Activated CD8-positive, alpha-beta memory T cell treated with anti-CD3 and anti-CD28 coated beads for 36 hours (primary cell): ENCODE data around the gene RARA. TPM values are rescaled to one million over a fixed set of nuclear protein-coding genes. Genes with fewer than 3 reads are reported as not detected.

Experiments
- CTCF ChIA-PET: fragments of 350-600 bp; sonication (Branson Sonifier 250); formaldehyde crosslinking; loops from one replicate; lab custom pipeline; 2021; ENCODE audit warnings: antibody characterized with exemption; lab: Charles Lee
- POLR2A ChIA-PET: fragments of 350-600 bp; sonication (Branson Sonifier 250); formaldehyde crosslinking; loops from one replicate; lab custom pipeline; 2021; ENCODE audit warnings: antibody characterized with exemption; lab: Charles Lee
- total RNA-seq, 2 experiments: library from RNA; stranded (reverse); gene quantifications; one replicate each; pipeline ENCODE4 v1.2.3, GENCODE V29; 2021

The RARA gene
- total RNA-seq, 2 experiments from 2014 or later: 28.6 to 29.7 TPM

- ChIA-PET CTCF (interaction anchor here (1.7 to 2.3 kb wide), 3 partner anchors 15 to 44 kb away, joined by 4 to 15 read pairs (median 4); no protein-coding TSS in a partner anchor), POLR2A (no interaction called here)
Observed at GRCh38 chr17:40310882-40311391, 2.0 kb downstream of the RARA start.

GRCh38 chr17:40311575-40311974 is 2.6 kb downstream of the RARA start:
- ChIA-PET CTCF (interaction anchor here (0.7 to 1.8 kb wide), 3 partner anchors 14 to 43 kb away, joined by 3 to 4 read pairs (median 4); no protein-coding TSS in a partner anchor), POLR2A (no interaction called here)

- POLR2A ChIA-PET: no interaction called here
- CTCF ChIA-PET: interaction anchor here (0.8 to 1.5 kb wide), 2 partner anchors 13 to 43 kb away, joined by 3 to 4 read pairs; no protein-coding TSS in a partner anchor
Observed at GRCh38 chr17:40312131-40312731, 3.3 kb downstream of the RARA start.

GRCh38 chr17:40312893-40313667 is 4.1 kb downstream of the RARA start:
- POLR2A ChIA-PET: interaction anchor here (0.5 kb wide), 1 partner anchor 52 kb away, joined by 10 read pairs; no protein-coding TSS in a partner anchor
- CTCF ChIA-PET: interaction anchor here (0.5 to 1.5 kb wide), 3 partner anchors 12 to 42 kb away, joined by 3 to 4 read pairs (median 3); no protein-coding TSS in a partner anchor

- POLR2A ChIA-PET: interaction anchor here (1.6 kb wide), 1 partner anchor 12 kb away, joined by 3 read pairs; no protein-coding TSS in a partner anchor
Observed at GRCh38 chr17:40313668-40314583, 4.9 kb downstream of the RARA start.

GRCh38 chr17:40314584-40314956 is 5.6 kb downstream of the RARA start:
- POLR2A ChIA-PET: interaction anchor here (0.9 to 1.6 kb wide), 2 partner anchors 9 to 11 kb away, joined by 3 read pairs; no protein-coding TSS in a partner anchor
- CTCF ChIA-PET: interaction anchor here (0.7 to 2.8 kb wide), 3 partner anchors 12 to 29 kb away, joined by 3 to 14 read pairs (median 6); no protein-coding TSS in a partner anchor

More at GRCh38 chr17:40313668-40314583, 4.9 kb downstream of the RARA start:
- CTCF ChIA-PET: interaction anchor here (0.5 to 2.8 kb wide), 3 partner anchors 11 to 25 kb away, joined by 3 to 14 read pairs (median 6); no protein-coding TSS in a partner anchor

- CTCF ChIA-PET: interaction anchor here (0.8 to 2.8 kb wide), 5 partner anchors 11 to 114 kb away, joined by 3 to 14 read pairs (median 4); no protein-coding TSS in a partner anchor
- POLR2A ChIA-PET: interaction anchor here (0.9 to 1.6 kb wide), 2 partner anchors 9 to 10 kb away, joined by 3 read pairs; no protein-coding TSS in a partner anchor
Observed at GRCh38 chr17:40315206-40315605, 6.2 kb downstream of the RARA start.

- ChIA-PET CTCF (interaction anchor here (0.6 to 2.8 kb wide), 11 partner anchors 9 to 244 kb away, joined by 3 to 20 read pairs (median 4); no protein-coding TSS in a partner anchor), POLR2A (interaction anchor here (1.6 kb wide), 1 partner anchor 10 kb away, joined by 3 read pairs; no protein-coding TSS in a partner anchor)
Observed at GRCh38 chr17:40315678-40316570, 6.9 kb downstream of the RARA start.

GRCh38 chr17:40316571-40317344 is 7.8 kb downstream of the RARA start:
- POLR2A ChIA-PET: interaction anchor here (0.6 to 1.0 kb wide), 5 partner anchors 9 to 254 kb away, joined by 3 to 4 read pairs (median 3); partner anchors contain the start of genes CDC6 and THRA
- CTCF ChIA-PET: interaction anchor here (0.6 to 2.8 kb wide), 17 partner anchors 8 to 291 kb away, joined by 3 to 20 read pairs (median 4); partner anchors contain the start of gene RARA

- ChIA-PET POLR2A (interaction anchor here (0.6 to 1.0 kb wide), 5 partner anchors 10 to 255 kb away, joined by 3 to 4 read pairs (median 3); partner anchors contain the start of genes CDC6 and THRA), CTCF (interaction anchor here (0.6 to 3.5 kb wide), 16 partner anchors 8 to 291 kb away, joined by 3 to 20 read pairs (median 4); partner anchors contain the start of gene RARA)
Observed at GRCh38 chr17:40317345-40317873, 8.4 kb downstream of the RARA start.

GRCh38 chr17:40317880-40318829 is 9.2 kb downstream of the RARA start:
- ChIA-PET POLR2A (interaction anchor here (0.5 to 1.0 kb wide), 4 partner anchors 10 to 36 kb away, joined by 3 to 4 read pairs (median 3); partner anchors contain the start of gene CDC6), CTCF (interaction anchor here (0.6 to 3.5 kb wide), 21 partner anchors 8 to 292 kb away, joined by 3 to 20 read pairs (median 5); partner anchors contain the start of genes RARA and TOP2A)

GRCh38 chr17:40318830-40319391 is 9.9 kb downstream of the RARA start:
- CTCF ChIA-PET: interaction anchor here (0.8 to 3.5 kb wide), 10 partner anchors 9 to 99 kb away, joined by 3 to 11 read pairs (median 4); partner anchors contain the start of gene TOP2A
- POLR2A ChIA-PET: interaction anchor here (0.5 kb wide), 1 partner anchor 25 kb away, joined by 3 read pairs; no protein-coding TSS in a partner anchor

GRCh38 chr17:40319651-40320540 is 10.9 kb downstream of the RARA start:
- POLR2A ChIA-PET: interaction anchor here (1.0 kb wide), 1 partner anchor 10 kb away, joined by 3 read pairs; no protein-coding TSS in a partner anchor
- CTCF ChIA-PET: interaction anchor here (0.8 to 3.5 kb wide), 9 partner anchors 10 to 98 kb away, joined by 3 to 11 read pairs (median 3); partner anchors contain the start of gene TOP2A
